ENCODE results near the gene LY6G5B.

The LY6G5B gene

DNA sequence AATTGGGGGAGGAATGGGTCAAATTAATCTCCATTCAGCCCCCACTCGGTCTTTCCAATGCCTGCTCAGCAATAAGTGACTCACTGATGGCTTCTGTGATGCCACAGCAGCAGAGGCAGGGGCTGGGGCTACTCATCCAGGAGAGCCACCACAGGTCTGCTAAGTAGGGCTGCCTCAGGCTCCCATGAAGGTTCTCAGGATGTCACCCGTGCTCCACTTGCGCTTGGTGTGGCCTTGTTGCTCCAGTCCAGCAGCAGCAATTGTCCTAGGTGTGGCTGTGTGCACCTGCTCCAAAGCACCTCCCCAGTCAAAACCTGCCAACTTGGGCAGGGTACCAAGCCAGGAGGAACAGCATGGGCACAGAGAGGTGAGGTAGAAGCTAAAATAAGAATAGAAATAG lies 52.4 kb downstream of the LY6G5B start:
- DNase-seq (ENCODE audit: extremely low read depth, low read depth): no peak
- no peak for TF ChIP-seq CTCF (IDR thresholded peaks at IDR 0.05; ENCODE audit: low read depth, low read length, missing control alignments)
- H3K4me3 ChIP-seq (replicated peaks; ENCODE audit: low read depth, low read length): no peak overlapping the region
